ENCODE data around the gene SUPT20H.

SUPT20H gene

DNA sequence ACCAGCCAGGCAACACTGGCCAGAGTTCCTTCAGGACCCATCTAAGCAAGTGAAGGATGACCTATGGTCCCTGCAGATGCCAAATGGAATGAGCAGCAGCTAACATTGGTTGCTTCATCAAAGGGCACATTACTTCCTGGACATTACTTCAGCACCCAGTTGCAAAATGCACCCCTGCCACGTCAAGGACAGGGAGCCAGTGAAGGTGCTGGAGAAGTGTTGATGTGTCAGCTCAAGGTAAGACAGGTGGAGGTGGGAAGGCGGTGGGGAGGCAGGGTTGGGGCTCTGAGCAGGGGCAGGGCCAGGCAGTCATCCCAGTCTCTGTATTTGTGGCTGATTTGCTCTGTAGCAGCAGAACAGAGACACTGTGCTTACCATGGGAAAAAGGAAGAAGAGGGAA, 31.4 kb upstream of the SUPT20H start:
- TF ChIP-seq, protein P1, sequence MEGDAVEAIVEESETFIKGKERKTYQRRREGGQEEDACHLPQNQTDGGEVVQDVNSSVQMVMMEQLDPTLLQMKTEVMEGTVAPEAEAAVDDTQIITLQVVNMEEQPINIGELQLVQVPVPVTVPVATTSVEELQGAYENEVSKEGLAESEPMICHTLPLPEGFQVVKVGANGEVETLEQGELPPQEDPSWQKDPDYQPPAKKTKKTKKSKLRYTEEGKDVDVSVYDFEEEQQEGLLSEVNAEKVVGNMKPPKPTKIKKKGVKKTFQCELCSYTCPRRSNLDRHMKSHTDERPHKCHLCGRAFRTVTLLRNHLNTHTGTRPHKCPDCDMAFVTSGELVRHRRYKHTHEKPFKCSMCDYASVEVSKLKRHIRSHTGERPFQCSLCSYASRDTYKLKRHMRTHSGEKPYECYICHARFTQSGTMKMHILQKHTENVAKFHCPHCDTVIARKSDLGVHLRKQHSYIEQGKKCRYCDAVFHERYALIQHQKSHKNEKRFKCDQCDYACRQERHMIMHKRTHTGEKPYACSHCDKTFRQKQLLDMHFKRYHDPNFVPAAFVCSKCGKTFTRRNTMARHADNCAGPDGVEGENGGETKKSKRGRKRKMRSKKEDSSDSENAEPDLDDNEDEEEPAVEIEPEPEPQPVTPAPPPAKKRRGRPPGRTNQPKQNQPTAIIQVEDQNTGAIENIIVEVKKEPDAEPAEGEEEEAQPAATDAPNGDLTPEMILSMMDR (IDR thresholded peaks at IDR 0.05; ENCODE audit: low read length, missing control alignments), result no peak
- DNase-seq (ENCODE audit: low read depth), result no peak
- no peak overlapping the region for H3K4me3 ChIP-seq (replicated peaks; ENCODE audit: low read depth, low read length)

DNA sequence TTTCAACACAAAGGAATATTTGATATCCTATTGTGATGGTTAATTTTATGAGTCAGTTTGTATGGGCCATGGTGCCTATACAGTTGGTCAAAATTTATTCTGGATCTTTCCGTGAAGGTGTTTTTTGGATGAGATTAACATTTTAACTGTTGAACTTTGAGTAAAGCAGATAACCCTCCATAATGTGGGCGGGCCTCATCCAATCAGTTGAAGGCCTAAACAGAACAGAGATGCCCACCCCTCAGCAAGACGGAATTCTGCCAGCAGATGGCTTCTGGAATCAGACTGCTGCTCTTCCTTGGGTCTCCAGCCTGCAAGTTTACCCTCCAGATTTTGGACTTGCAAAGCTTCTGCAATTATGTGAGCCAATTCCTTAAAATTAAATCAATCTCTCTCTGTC, 30.0 kb upstream of the SUPT20H start:
- H3K4me3 ChIP-seq (replicated peaks; ENCODE audit: low read depth, low read length), result no peak overlapping the region
- no peak for DNase-seq (ENCODE audit: low read depth)
- TF ChIP-seq, protein P1 (IDR thresholded peaks at IDR 0.05; ENCODE audit: low read length, missing control alignments), result no peak

DNA sequence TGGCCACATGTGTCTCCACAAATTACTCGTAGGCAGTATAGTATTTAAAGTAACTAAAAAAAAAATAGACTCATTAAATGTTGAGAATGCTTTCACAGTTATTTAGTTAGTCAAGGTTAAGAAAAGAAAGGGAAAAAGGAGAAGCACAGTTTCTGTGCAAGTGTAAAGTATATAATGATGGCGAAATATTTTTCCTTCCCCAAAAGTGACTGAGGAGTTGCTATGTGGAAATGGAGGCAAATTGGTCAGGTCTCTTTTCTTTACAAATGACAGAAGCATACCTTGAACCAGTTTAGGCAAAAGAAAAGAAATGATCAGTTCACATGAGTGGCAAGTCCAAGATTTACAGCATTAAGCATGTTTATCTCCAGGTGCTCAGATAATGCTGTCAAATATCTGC, 28.0 kb upstream of the SUPT20H start:
- no peak for DNase-seq (ENCODE audit: low read depth)
- TF ChIP-seq, protein P1 (IDR thresholded peaks at IDR 0.05; ENCODE audit: low read length, missing control alignments), result no peak
- no peak overlapping the region for H3K4me3 ChIP-seq (replicated peaks; ENCODE audit: low read depth, low read length)

DNA sequence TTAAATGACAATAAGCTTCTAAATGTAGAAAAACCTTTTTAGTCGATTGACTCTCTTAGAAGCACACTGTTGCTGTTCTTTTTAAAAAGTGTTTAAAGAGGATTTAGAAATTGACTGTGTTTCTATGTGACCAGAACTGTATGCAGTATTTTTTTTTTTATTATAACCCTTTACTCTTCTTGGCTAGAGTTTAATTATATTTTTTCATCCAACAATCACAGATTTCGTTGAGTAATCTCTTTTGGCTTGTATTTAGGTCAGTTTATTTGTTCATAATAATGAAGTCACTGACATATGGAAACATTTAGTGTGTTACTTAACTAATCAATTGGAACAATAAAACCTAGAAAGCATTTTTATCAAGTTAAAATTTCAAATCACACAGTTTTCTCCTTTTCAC, 26.1 kb upstream of the SUPT20H start:
- TF ChIP-seq, protein P1 (IDR thresholded peaks at IDR 0.05; ENCODE audit: low read length, missing control alignments), result no peak
- DNase-seq (ENCODE audit: low read depth), result no peak
- no peak overlapping the region for H3K4me3 ChIP-seq (replicated peaks; ENCODE audit: low read depth, low read length)

DNA sequence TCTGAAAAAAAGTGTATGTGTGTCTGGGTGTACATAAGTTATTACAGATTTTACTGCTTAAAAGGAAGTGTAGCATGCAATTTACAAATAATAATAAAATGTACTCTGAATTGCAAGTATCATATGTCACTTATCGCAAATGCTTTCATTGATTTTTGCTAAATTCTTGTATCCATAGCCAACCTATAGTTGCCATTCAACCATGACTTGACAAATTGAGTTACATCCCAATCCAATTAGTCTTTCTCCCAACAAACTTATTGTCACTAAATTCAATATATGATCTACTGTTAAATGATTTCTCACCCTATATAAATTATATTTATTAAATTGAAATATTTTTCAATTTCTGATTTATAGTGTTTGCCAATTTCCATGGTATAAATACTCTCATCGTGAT, 17.3 kb upstream of the SUPT20H start:
- DNase-seq (ENCODE audit: low read depth), result no peak
- TF ChIP-seq, protein P1 (IDR thresholded peaks at IDR 0.05; ENCODE audit: low read length, missing control alignments), result no peak
- no peak overlapping the region for H3K4me3 ChIP-seq (replicated peaks; ENCODE audit: low read depth, low read length)

DNA sequence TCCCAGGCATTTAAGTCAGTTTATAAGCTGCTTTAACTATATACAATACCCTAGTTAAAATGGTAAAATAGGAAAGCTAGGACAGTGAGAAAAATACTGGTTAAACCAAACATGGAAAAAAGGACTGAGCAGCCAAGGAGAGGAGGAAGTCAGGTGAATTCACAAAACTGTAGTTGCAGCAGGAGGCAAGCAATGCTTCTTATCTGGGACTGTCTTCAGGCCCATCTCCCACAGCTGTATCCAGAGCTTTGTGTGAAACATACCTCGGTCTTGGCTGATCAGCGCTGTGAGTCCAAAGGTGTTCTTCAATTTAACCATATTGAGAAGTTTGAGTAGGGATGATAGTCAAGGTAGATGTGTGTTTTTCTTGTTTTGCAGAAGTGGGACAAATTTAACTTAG, 15.7 kb upstream of the SUPT20H start:
- TF ChIP-seq, protein P1 (IDR thresholded peaks at IDR 0.05; ENCODE audit: low read length, missing control alignments), result no peak
- no peak for DNase-seq (ENCODE audit: low read depth)
- H3K4me3 ChIP-seq (replicated peaks; ENCODE audit: low read depth, low read length), result no peak overlapping the region

DNA sequence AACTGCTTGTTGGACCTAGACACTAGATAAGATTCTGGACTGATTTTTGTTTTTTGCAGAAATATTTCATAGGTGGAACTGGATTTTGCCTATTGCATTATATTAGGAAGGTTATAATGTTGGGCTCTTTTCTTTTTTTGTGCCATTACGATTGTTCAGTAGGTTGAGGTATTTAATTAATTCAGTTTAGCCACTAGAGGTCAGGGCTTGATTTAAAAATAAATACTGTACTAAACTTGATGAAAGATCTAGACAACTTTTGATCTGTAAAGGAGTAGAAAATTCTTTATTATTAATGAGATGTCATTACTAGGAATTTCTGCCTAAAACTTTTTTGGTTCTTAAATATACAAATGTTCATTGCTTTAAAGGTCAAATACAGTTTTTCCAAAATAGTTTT, 15.2 kb upstream of the SUPT20H start:
- TF ChIP-seq, protein P1 (IDR thresholded peaks at IDR 0.05; ENCODE audit: low read length, missing control alignments), result peak; percentile 34
- H3K4me3 ChIP-seq (replicated peaks; ENCODE audit: low read depth, low read length), result no peak overlapping the region
- peak; percentile 67 for DNase-seq (ENCODE audit: low read depth)

Measured in fibroblast of pulmonary artery (primary cell).